ENCODE measurements around the gene NR1D2.
"Not testable (repeated sequence)": the region's sequence is repeated elsewhere in the genome, so short reads cannot be mapped to it uniquely, and the experiment has no call there.

Gene NR1D2

GRCh38 chr3:23944861-23945662, at the start of gene NR1D2:
NR1D2 (plus strand) TSS chr3:23945286; CDS start chr3:23945579, 293 bp downstream.
- DNase-seq (ENCODE audit: low spot score), result peak; percentile 92

- DNase-seq (ENCODE audit: low spot score), result no peak
Observed at GRCh38 chr3:23900744-23901143, 44.3 kb upstream of the NR1D2 start.

GRCh38 chr3:23904545-23904944, 40.5 kb upstream of the NR1D2 start:
- DNase-seq (ENCODE audit: low spot score), result no peak

- DNase-seq (ENCODE audit: low spot score), result no peak
Observed at GRCh38 chr3:23909341-23909740, 35.7 kb upstream of the NR1D2 start.

- no peak for DNase-seq (ENCODE audit: low spot score)
Observed at GRCh38 chr3:23911397-23911796, 33.7 kb upstream of the NR1D2 start.

GRCh38 chr3:23912335-23912734, 32.8 kb upstream of the NR1D2 start:
- DNase-seq (ENCODE audit: low spot score), result not testable (repeated sequence)

- no peak for DNase-seq (ENCODE audit: low spot score)
Observed at GRCh38 chr3:23913182-23913581, 31.9 kb upstream of the NR1D2 start.

- no peak for DNase-seq (ENCODE audit: low spot score)
Observed at GRCh38 chr3:23913873-23914743, 31.0 kb upstream of the NR1D2 start.

- DNase-seq (ENCODE audit: low spot score), result peak; percentile 59
Observed at GRCh38 chr3:23915537-23916108, 29.5 kb upstream of the NR1D2 start.

- DNase-seq (ENCODE audit: low spot score), result no peak
Observed at GRCh38 chr3:23916152-23916885, 28.8 kb upstream of the NR1D2 start.

GRCh38 chr3:23916886-23917678, 28.0 kb upstream of the NR1D2 start, which contains the start of the genes NKIRAS1 and RPL15:
NKIRAS1 (minus strand) TSS chr3:23916990; CDS start chr3:23910904, 6,086 bp downstream.
RPL15 (plus strand) TSS chr3:23917132; CDS start chr3:23917860, 728 bp downstream.
- DNase-seq (ENCODE audit: low spot score), result peak; percentile 98

- DNase-seq (ENCODE audit: low spot score), result not testable (repeated sequence)
Observed at GRCh38 chr3:23917679-23918303, 27.3 kb upstream of the NR1D2 start.

GRCh38 chr3:23918331-23918730, 26.8 kb upstream of the NR1D2 start:
- not testable (repeated sequence) for DNase-seq (ENCODE audit: low spot score)

- no peak for DNase-seq (ENCODE audit: low spot score)
Observed at GRCh38 chr3:23919628-23920027, 25.5 kb upstream of the NR1D2 start.

- DNase-seq (ENCODE audit: low spot score), result no peak
Observed at GRCh38 chr3:23920151-23920655, 24.9 kb upstream of the NR1D2 start.

GRCh38 chr3:23921052-23921511, 24.0 kb upstream of the NR1D2 start:
- no peak for DNase-seq (ENCODE audit: low spot score)

GRCh38 chr3:23923786-23924185, 21.3 kb upstream of the NR1D2 start:
- DNase-seq (ENCODE audit: low spot score), result no peak

- DNase-seq (ENCODE audit: low spot score), result no peak
Observed at GRCh38 chr3:23926246-23926645, 18.8 kb upstream of the NR1D2 start.

GRCh38 chr3:23926736-23927135, 18.4 kb upstream of the NR1D2 start:
- peak; percentile 62 for DNase-seq (ENCODE audit: low spot score)

- no peak for DNase-seq (ENCODE audit: low spot score)
Observed at GRCh38 chr3:23928524-23928923, 16.6 kb upstream of the NR1D2 start.
